AG09309 (cell line): ENCODE results near the gene PCNX4.

ENCODE experiments used
- DNase-seq: peaks from one replicate; pipeline ENCODE4 v3.0.0-alpha.2; 2010; ENCODE audit warnings: low read depth
- H3K4me3 ChIP-seq: 2 replicates; pipeline ENCODE4 v1.5.1; 2011; ENCODE audit warnings: mild to moderate bottlenecking, low read depth, low read length, moderate library complexity; ENCODE audit not compliant: control insufficient read depth
- CTCF ChIP-seq: IDR thresholded peaks from 2 replicates; pipeline ENCODE4 v1.5.1; 2011; ENCODE audit warnings: mild to moderate bottlenecking, low read depth, low read length, inconsistent platforms; ENCODE audit not compliant: insufficient read depth, control insufficient read depth; ENCODE audit errors: missing control alignments

PCNX4 gene

GRCh38 chr14:60212503-60213371 is 121.0 kb downstream of the PCNX4 start:
- TF ChIP-seq CTCF = no peak
- DNase-seq = no peak
- H3K4me3 ChIP-seq = no peak overlapping the region

GRCh38 chr14:60214003-60214402 is 122.3 kb downstream of the PCNX4 start:
- TF ChIP-seq CTCF = no peak

GRCh38 chr14:60214415-60215126 is 122.8 kb downstream of the PCNX4 start:
- no peak for DNase-seq
- no peak for TF ChIP-seq CTCF

More at GRCh38 chr14:60214003-60214402, 122.3 kb downstream of the PCNX4 start:
- no peak overlapping the region for H3K4me3 ChIP-seq
- DNase-seq = no peak

GRCh38 chr14:60215127-60215444 is 123.4 kb downstream of the PCNX4 start:
- no peak for TF ChIP-seq CTCF
- no peak for DNase-seq
- no peak overlapping the region for H3K4me3 ChIP-seq

More at GRCh38 chr14:60214415-60215126, 122.8 kb downstream of the PCNX4 start:
- no peak overlapping the region for H3K4me3 ChIP-seq

GRCh38 chr14:60215520-60216420 is 124.0 kb downstream of the PCNX4 start:
- DNase-seq = no peak
- TF ChIP-seq CTCF = no peak
- no peak overlapping the region for H3K4me3 ChIP-seq

GRCh38 chr14:60217713-60218112 is 126.0 kb downstream of the PCNX4 start:
- no peak overlapping the region for H3K4me3 ChIP-seq
- no peak for DNase-seq
- TF ChIP-seq CTCF = no peak
